H1 (cell line): ENCODE results near the gene TBX2. TPM values are rescaled to one million over a fixed set of nuclear protein-coding genes. Genes with fewer than 3 reads are reported as not detected.

Experiments used
- CTCF ChIA-PET: fragments of 300-600 bp; sonication (Branson Sonifier 250); formaldehyde crosslinking; loops from one replicate; lab custom pipeline; 2021; ENCODE audit not compliant: partially characterized antibody; lab: Charles Lee
- POLR2A ChIA-PET: fragments of 300-600 bp; sonication (Branson Sonifier 250); formaldehyde crosslinking; loops from one replicate; lab custom pipeline; 2021; ENCODE audit warnings: inconsistent platforms; ENCODE audit not compliant: partially characterized antibody; lab: Charles Lee
- DNase-seq, 2 experiments: peaks; one replicate each; pipeline versions ENCODE4 v3.0.0 to v3.0.0-alpha.2; 2010 to 2022; ENCODE audit warnings: low spot score in 2 of 2, low read depth in 1 of 2, mixed read lengths in 1 of 2
- FAIRE-seq: peaks from 2 replicates; lab custom pipeline; 2011; peaks lifted over from hg19 to GRCh38; lab: Jason Lieb, UNC
- H2AFZ ChIP-seq: 2 replicates; pipeline ENCODE4 v1.8.1; 2012; ENCODE audit warnings: low read length, inconsistent platforms
- H2AK5ac ChIP-seq: 2 replicates; pipeline ENCODE4 v1.6.1; 2013; ENCODE audit warnings: low read depth, low read length
- H2BK120ac ChIP-seq: replicated peaks from 2 replicates; pipeline ENCODE3; 2013; ENCODE audit warnings: low read depth, low read length, inconsistent platforms
- H2BK12ac ChIP-seq: 2 replicates; pipeline ENCODE4 v1.6.1; 2013; ENCODE audit warnings: low read depth, low read length
- H2BK15ac ChIP-seq: 2 replicates; pipeline ENCODE4 v1.6.1; 2013; ENCODE audit warnings: low read length
- H2BK20ac ChIP-seq: 2 replicates; pipeline ENCODE4 v1.6.1; 2013; ENCODE audit warnings: low read length
- H2BK5ac ChIP-seq: 2 replicates; pipeline ENCODE4 v1.6.1; 2013; ENCODE audit warnings: low read depth, low read length
- H3K14ac ChIP-seq: 2 replicates; pipeline ENCODE4 v1.6.1; 2013; ENCODE audit warnings: inconsistent platforms; ENCODE audit not compliant: insufficient read length
- H3K18ac ChIP-seq: 2 replicates; pipeline ENCODE4 v1.6.1; 2013; ENCODE audit warnings: low read length; ENCODE audit errors: extremely low read depth
- H3K23ac ChIP-seq: 2 replicates; pipeline ENCODE4 v1.6.1; 2013; ENCODE audit warnings: inconsistent platforms; ENCODE audit not compliant: insufficient read length
- H3K23me2 ChIP-seq: 2 replicates; pipeline ENCODE4 v1.6.1; 2013; ENCODE audit warnings: low read depth, low read length
- H3K27ac ChIP-seq: 2 replicates; pipeline ENCODE4 v1.6.1; 2011; ENCODE audit warnings: low read depth, low read length, inconsistent platforms
- H3K27me3 ChIP-seq, 4 experiments: replicated peaks in 1 of 4; 1 replicate in 1 of 4; 2 replicates in 3 of 4; pipeline versions ENCODE4 v1.6.1 to v1.8.1; 2011 to 2013; ENCODE audit warnings: low read length in 3 of 4, mild to moderate bottlenecking in 3 of 4, inconsistent platforms in 2 of 4, mixed read lengths in 2 of 4, moderate library complexity in 1 of 4; ENCODE audit not compliant: control insufficient read depth in 3 of 4, insufficient read depth in 3 of 4; ENCODE audit errors: extremely low read depth in 1 of 4
- H3K36me3 ChIP-seq, 4 experiments: 2 replicates each; pipeline versions ENCODE4 v1.6.1 to v1.8.1; 2011 to 2013; ENCODE audit warnings: mild to moderate bottlenecking in 4 of 4, low read length in 3 of 4, moderate library complexity in 2 of 4, control low read depth in 1 of 4, inconsistent platforms in 1 of 4; ENCODE audit not compliant: insufficient read depth in 4 of 4, control insufficient read depth in 2 of 4
- H3K4ac ChIP-seq: replicated peaks from 2 replicates; pipeline ENCODE3; 2013; ENCODE audit warnings: low read length, low read depth, mixed read lengths, inconsistent platforms; ENCODE audit not compliant: insufficient read length
- H3K4me1 ChIP-seq, 4 experiments: replicated peaks in 1 of 4; 1 replicate in 1 of 4; 2 replicates in 3 of 4; pipeline versions ENCODE4 v1.6.1 to v1.8.1; 2011 to 2013; ENCODE audit warnings: low read length in 3 of 4, inconsistent platforms in 2 of 4, mixed read lengths in 1 of 4; ENCODE audit not compliant: insufficient read depth in 4 of 4, control insufficient read depth in 3 of 4
- H3K4me2 ChIP-seq, 2 experiments: 2 replicates each; pipeline versions ENCODE4 v1.6.1 to v1.8.1; 2011 to 2013; ENCODE audit warnings: low read depth in 2 of 2, low read length in 2 of 2, control low read depth in 1 of 2, inconsistent platforms in 1 of 2, mild to moderate bottlenecking in 1 of 2; ENCODE audit not compliant: insufficient read depth in 1 of 2
- H3K4me3 ChIP-seq, 4 experiments: fragments of 200-600, 300-600 bp in 1 of 4; sonication (generic), shearing (Covaris generic), sonication (Bioruptor Twin) in 1 of 4; 2 replicates each; pipeline versions ENCODE4 v1.5.1 to v1.8.1; 2011 to 2016; ENCODE audit warnings: low read length in 4 of 4, low read depth in 3 of 4, control low read depth in 2 of 4, inconsistent platforms in 2 of 4, mild to moderate bottlenecking in 2 of 4, mixed read lengths in 1 of 4, moderate library complexity in 1 of 4; ENCODE audit not compliant: insufficient read depth in 2 of 4; ENCODE audit errors: extremely low read depth in 1 of 4
- H3K56ac ChIP-seq: replicated peaks from 2 replicates; pipeline ENCODE3; 2013; ENCODE audit warnings: low read depth, mild to moderate bottlenecking, mixed read lengths, low read length, inconsistent platforms; ENCODE audit not compliant: insufficient read length
- H3K79me1 ChIP-seq: 2 replicates; pipeline ENCODE4 v1.6.1; 2013; ENCODE audit warnings: low read depth, low read length, control low read depth
- H3K79me2 ChIP-seq, 2 experiments: 2 replicates each; pipeline versions ENCODE4 v1.6.1 to v1.8.1; 2012 to 2013; ENCODE audit warnings: low read length in 2 of 2, mild to moderate bottlenecking in 2 of 2, inconsistent platforms in 1 of 2; ENCODE audit not compliant: insufficient read depth in 2 of 2, control insufficient read depth in 1 of 2
- H3K9ac ChIP-seq, 4 experiments: replicated peaks in 1 of 4; 1 replicate in 1 of 4; 2 replicates in 3 of 4; pipeline versions ENCODE4 v1.6.1 to v1.8.1; 2011 to 2013; ENCODE audit warnings: low read depth in 3 of 4, low read length in 3 of 4, control low read depth in 2 of 4, mild to moderate bottlenecking in 2 of 4, moderate library complexity in 2 of 4, inconsistent platforms in 1 of 4; ENCODE audit errors: extremely low read depth in 1 of 4
- H3K9me3 ChIP-seq, 2 experiments: 2 replicates each; pipeline versions ENCODE4 v1.6.1 to v1.8.1; 2012 to 2013; ENCODE audit warnings: mild to moderate bottlenecking in 2 of 2, moderate library complexity in 2 of 2, control low read depth in 1 of 2, inconsistent platforms in 1 of 2, low read depth in 1 of 2, low read length in 1 of 2, mixed read lengths in 1 of 2; ENCODE audit not compliant: insufficient read depth in 2 of 2
- H4K20me1 ChIP-seq, 2 experiments: replicated peaks in 1 of 2; 2 replicates each; pipeline versions ENCODE3 to v1.8.1; 2011 to 2013; ENCODE audit warnings: inconsistent platforms in 2 of 2, low read length in 2 of 2, mild to moderate bottlenecking in 1 of 2; ENCODE audit not compliant: insufficient read depth in 2 of 2, control insufficient read depth in 1 of 2
- H4K5ac ChIP-seq: 2 replicates; pipeline ENCODE4 v1.6.1; 2013; ENCODE audit warnings: low read length, low read depth, mixed read lengths, inconsistent platforms; ENCODE audit not compliant: insufficient read length
- H4K8ac ChIP-seq: 2 replicates; pipeline ENCODE4 v1.8.0; 2013; ENCODE audit warnings: mild to moderate bottlenecking, moderate library complexity, low read length, inconsistent platforms; ENCODE audit not compliant: insufficient read depth; ENCODE audit errors: extremely low read depth
- H4K91ac ChIP-seq: replicated peaks from 2 replicates; pipeline ENCODE3; 2013; ENCODE audit warnings: low read length, mixed read lengths, inconsistent platforms; ENCODE audit not compliant: insufficient read length
- BRCA1 ChIP-seq: IDR thresholded peaks from 2 replicates; pipeline ENCODE4 v1.6.1; 2012; ENCODE audit warnings: low read depth, low read length, improper control_type of control experiment
- CHD1 ChIP-seq: IDR thresholded peaks from 2 replicates; pipeline ENCODE4 v1.6.1; 2012; ENCODE audit warnings: low read depth, low read length, improper control_type of control experiment
- EGR1 ChIP-seq: IDR thresholded peaks from 2 replicates; pipeline ENCODE4 v1.6.1; 2011; ENCODE audit warnings: low read depth, low read length, borderline replicate concordance
- EP300 ChIP-seq, 2 experiments: IDR thresholded peaks; 1 replicate in 1 of 2; 2 replicates in 1 of 2; pipeline ENCODE4 v1.6.1; 2011 to 2012; ENCODE audit warnings: low read depth in 2 of 2, low read length in 2 of 2, mild to moderate bottlenecking in 2 of 2, borderline replicate concordance in 1 of 2, inconsistent platforms in 1 of 2, moderate library complexity in 1 of 2
- FOSL1 ChIP-seq: IDR thresholded peaks from 2 replicates; pipeline ENCODE4 v1.6.1; 2011; ENCODE audit warnings: mild to moderate bottlenecking, low read depth, low read length, moderate library complexity; ENCODE audit not compliant: insufficient read depth
- HDAC2 ChIP-seq, 2 experiments: fragments of 300-600 bp in 1 of 2; sonication (generic) in 1 of 2; IDR thresholded peaks; 2 replicates each; pipeline ENCODE4 v1.6.1; 2011 to 2012; ENCODE audit warnings: low read depth in 2 of 2, low read length in 2 of 2, mild to moderate bottlenecking in 2 of 2, moderate library complexity in 2 of 2, borderline replicate concordance in 1 of 2, inconsistent platforms in 1 of 2
- SP1 ChIP-seq: IDR thresholded peaks from 2 replicates; pipeline ENCODE4 v1.6.1; 2011; ENCODE audit warnings: low read depth, low read length
- SP2 ChIP-seq: IDR thresholded peaks from 2 replicates; pipeline ENCODE4 v1.6.1; 2012; ENCODE audit warnings: mild to moderate bottlenecking, low read length, inconsistent platforms
- SUZ12 ChIP-seq: fragments of 200-600 bp; sonication (generic); IDR thresholded peaks from 2 replicates; pipeline ENCODE4 v1.6.1; 2012; ENCODE audit warnings: mild to moderate bottlenecking, inconsistent platforms, low read length, moderate library complexity, mixed read lengths
- TAF1 ChIP-seq: IDR thresholded peaks from 2 replicates; pipeline ENCODE4 v1.6.1; 2011; ENCODE audit warnings: mild to moderate bottlenecking, low read depth, low read length
- TCF12 ChIP-seq: IDR thresholded peaks from 2 replicates; pipeline ENCODE4 v1.6.1; 2011; ENCODE audit warnings: low read depth, mild to moderate bottlenecking, low read length
- USF2 ChIP-seq: IDR thresholded peaks from 2 replicates; pipeline ENCODE4 v1.6.1; 2011; ENCODE audit warnings: low read length, improper control_type of control experiment
- YY1 ChIP-seq: IDR thresholded peaks from 2 replicates; pipeline ENCODE4 v1.6.1; 2011; ENCODE audit warnings: low read depth, mild to moderate bottlenecking, low read length
- WGBS, 2 experiments: shearing (Covaris generic) in 1 of 2; methylation state at CpG; one replicate each; pipeline versions ENCODE4 v1.1.6 to v1.1.7; 2013 to 2015; ENCODE audit warnings: low lambda C conversion rate in 2 of 2, mixed read lengths in 2 of 2, inconsistent platforms in 1 of 2, low coverage in 1 of 2, missing lambda C conversion rate in 1 of 2; ENCODE audit not compliant: insufficient replicate concordance in 2 of 2, insufficient coverage in 1 of 2, insufficient read length in 1 of 2; ENCODE audit errors: extremely low coverage in 1 of 2, missing lambda C conversion rate in 1 of 2; 5-methylcytosine and 5-hydroxymethylcytosine counted together
- polyA plus RNA-seq, 7 experiments: library from polyadenylated mRNA; depleted of rRNA in 3 of 7; stranded (reverse) in 5 of 7; unstranded in 2 of 7; fragments of >200 nt in 5 of 7; fragments of 200-250 nt in 2 of 7; gene quantifications; 1 replicate in 5 of 7; 2 replicates in 1 of 7; 4 replicates in 1 of 7; pipeline versions ENCODE4 v1.2.1 to v1.2.3, GENCODE V29; 2011 to 2013; ENCODE audit warnings: missing spikeins in 2 of 7, mixed read lengths in 2 of 7
- total RNA-seq: library from RNA; stranded (reverse); fragmentation: NEBNext Ultra II Directional; extraction: Animal tissue kit (Norgen Biotek cat#: 25700); gene quantifications from 2 replicates; pipeline ENCODE4 v1.2.1, GENCODE V29; 2021
- TF ChIP-seq, protein P1 (sequence below): IDR thresholded peaks from 2 replicates; pipeline ENCODE4 v1.6.1; 2012; ENCODE audit warnings: inconsistent platforms

Gene TBX2
- total and polyA plus RNA-seq, 2 of the 8 experiments (the other 6 are each of a cell fraction or from before 2014, with no cell fraction given) = not detected

- no peak overlapping the region for H3K23ac ChIP-seq
- H3K9me3 ChIP-seq = no peaks in the 10 kb centered on the region
- H3K56ac ChIP-seq = no peak overlapping the region
- no peak overlapping the region for H3K18ac ChIP-seq
- H4K5ac ChIP-seq = no peak overlapping the region
- POLR2A ChIA-PET = no interaction called here
- H3K4me1 ChIP-seq = peaks cover 0 to 3% (median 1%) of the 10 kb centered on the region in 4 experiments; a peak in 2 of 7 replicates
- H2BK15ac ChIP-seq = no peak overlapping the region
- no peaks in the 10 kb centered on the region for H3K79me1 ChIP-seq
- CTCF ChIA-PET = interaction anchor here (1.1 to 2.3 kb wide), 3 partner anchors 11 to 18 kb away, joined by 3 to 6 read pairs (median 4); no protein-coding TSS in a partner anchor
- H2BK12ac ChIP-seq = no peak overlapping the region
- H2BK120ac ChIP-seq = no peak overlapping the region
- no peak overlapping the region for H4K91ac ChIP-seq
- 92% methylated on average over 9 of the region's 9 CpGs; no CpG with 5 or more reads in 1 of the 2 experiments for WGBS, 2 experiments
- no peaks in the 10 kb centered on the region for H3K36me3 ChIP-seq
- no peaks in the 10 kb centered on the region for H3K79me2 ChIP-seq
- no peaks in the 10 kb centered on the region; a peak in 1 of 7 replicates for H3K27me3 ChIP-seq
- no peaks in the 10 kb centered on the region for H3K23me2 ChIP-seq
- H4K8ac ChIP-seq = no peak overlapping the region
- no peak overlapping the region for H3K4me3 ChIP-seq
- DNase-seq (no peak), FAIRE-seq (no peak)
- H4K20me1 ChIP-seq = no peaks in the 10 kb centered on the region
- no peak overlapping the region for H2BK5ac ChIP-seq
- no peak overlapping the region for H2BK20ac ChIP-seq
- H3K9ac ChIP-seq = no peak overlapping the region
- no peak overlapping the region for H3K27ac ChIP-seq
- H2AFZ ChIP-seq = no peak overlapping the region
- H3K14ac ChIP-seq = no peak overlapping the region
- H3K4me2 ChIP-seq = no peak overlapping the region
- H3K4ac ChIP-seq = no peak overlapping the region
- H2AK5ac ChIP-seq = no peak overlapping the region
- TF ChIP-seq SUZ12 (no peak), SP1 (no peak), TCF12 (no peak), TAF1 (no peak), CHD1 (no peak), BRCA1 (no peak), HDAC2 (IDR thresholded peaks at IDR 0.05; ENCODE audit: borderline replicate concordance in 1 of 2, low read depth in 2 of 2, low read length in 2 of 2) (no peak), YY1 (no peak), FOSL1 (no peak), USF2 (no peak), SP2 (no peak), EP300 (IDR thresholded peaks at IDR 0.05; ENCODE audit: borderline replicate concordance in 1 of 2, low read depth in 2 of 2, low read length in 2 of 2) (no peak), EGR1 (no peak)
- TF ChIP-seq, protein P1, sequence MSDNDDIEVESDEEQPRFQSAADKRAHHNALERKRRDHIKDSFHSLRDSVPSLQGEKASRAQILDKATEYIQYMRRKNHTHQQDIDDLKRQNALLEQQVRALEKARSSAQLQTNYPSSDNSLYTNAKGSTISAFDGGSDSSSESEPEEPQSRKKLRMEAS = no peak
Observed at GRCh38 chr17:61372436-61372835, 27.2 kb upstream of the TBX2 start.
